ENCODE results near the gene FUT9.

Gene FUT9

DNA sequence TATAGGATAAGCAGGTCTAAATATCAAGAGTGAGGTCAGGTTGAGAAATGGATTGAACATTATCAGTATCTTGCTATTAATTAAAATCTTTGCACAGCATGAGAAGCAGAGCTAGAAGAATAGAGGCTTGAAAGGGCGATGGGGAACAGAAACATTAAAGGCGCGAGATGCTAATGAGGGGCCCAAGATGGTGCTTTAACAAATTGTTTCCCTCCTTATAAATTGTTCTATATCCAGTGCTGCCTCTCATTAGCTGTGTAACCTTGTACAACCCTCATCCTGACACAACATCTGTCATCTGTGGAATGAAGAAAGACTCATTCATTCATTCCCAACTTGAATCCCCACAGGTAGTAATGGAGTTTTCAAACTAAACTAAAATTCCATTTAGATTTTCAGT, 57.8 kb downstream of the FUT9 start:
- DNase-seq (ENCODE audit: low read depth) = no peak

DNA sequence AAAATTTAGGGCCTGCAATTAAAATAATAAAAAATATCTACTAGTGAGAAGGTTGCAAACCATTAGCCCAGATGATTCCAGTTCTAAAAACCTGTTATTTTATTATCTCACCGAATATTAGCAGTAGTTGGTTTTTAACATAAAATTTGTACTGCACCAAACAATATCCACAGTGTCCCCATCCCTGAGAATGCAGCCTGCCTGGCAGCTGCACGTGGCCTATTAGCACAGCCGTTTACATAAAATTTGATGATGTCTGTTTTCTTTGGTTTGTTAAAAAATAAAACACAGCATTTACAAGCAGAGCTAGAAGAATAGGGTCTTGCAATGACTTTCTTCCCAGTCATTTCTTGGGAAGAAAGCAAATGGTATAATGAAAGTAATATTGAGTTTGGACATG, 58.2 kb downstream of the FUT9 start:
- no peak for DNase-seq (ENCODE audit: low read depth)

DNA sequence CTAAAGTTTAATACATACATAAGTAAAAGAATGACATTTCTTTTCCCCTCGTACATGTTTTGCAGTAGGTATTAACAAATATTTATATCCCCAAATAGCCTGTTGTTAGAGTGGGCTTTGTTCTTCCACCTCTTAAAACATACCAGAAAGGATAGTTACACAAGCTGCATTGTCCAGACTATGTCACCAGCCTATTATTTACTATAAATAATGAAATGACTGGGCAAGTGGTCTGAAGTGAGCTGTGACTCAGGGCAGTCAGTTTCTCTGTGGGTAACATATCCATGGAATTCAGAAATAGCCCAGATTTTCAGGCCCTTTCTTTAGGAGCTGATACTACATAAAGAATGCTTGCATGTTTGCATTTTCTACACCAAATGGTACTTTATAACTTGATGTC, 60.1 kb downstream of the FUT9 start:
- no peak for DNase-seq (ENCODE audit: low read depth)

DNA sequence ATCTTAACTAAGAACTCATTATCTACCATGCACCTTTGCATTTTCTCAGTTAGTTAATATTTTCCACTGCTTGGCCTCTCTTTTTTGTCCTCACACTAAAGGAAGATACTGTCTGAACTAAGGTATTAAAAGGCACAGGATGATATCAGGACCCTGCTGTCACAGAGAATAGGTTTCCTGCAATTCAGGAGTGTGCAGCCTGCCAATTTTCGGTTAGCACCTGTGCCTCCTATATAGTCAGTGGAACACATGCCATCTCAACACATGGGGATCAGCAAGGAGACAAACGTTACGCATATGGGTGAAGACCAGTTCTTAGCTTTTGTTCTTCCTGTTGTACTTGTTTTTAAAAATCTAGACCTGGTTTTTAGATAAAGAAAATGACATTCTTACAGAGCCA, 71.0 kb downstream of the FUT9 start:
- DNase-seq (ENCODE audit: low read depth) = no peak

- no peak for DNase-seq (ENCODE audit: low read depth)
Observed at GRCh38 chr6:96089173-96089572, 73.4 kb downstream of the FUT9 start.

DNA sequence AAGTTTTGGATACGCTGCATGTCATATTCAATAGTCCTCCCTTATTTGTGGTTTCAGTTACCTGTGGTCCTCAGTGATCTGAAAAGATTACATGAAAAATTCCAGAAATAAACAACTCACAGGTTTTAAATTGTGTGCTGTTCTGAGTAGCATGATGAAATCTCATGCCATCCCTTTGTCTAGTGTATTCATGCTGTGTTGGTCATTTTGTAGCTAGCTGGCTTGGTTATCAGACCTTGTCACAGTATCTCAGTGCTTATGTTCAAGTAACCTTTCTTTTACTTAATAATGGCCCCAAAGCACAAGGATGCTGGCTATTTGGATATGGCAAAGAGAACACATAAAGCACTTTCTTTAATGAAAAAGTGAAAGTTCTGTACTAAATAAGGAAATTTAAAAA, 78.3 kb downstream of the FUT9 start:
- no peak for DNase-seq (ENCODE audit: low read depth)

DNA sequence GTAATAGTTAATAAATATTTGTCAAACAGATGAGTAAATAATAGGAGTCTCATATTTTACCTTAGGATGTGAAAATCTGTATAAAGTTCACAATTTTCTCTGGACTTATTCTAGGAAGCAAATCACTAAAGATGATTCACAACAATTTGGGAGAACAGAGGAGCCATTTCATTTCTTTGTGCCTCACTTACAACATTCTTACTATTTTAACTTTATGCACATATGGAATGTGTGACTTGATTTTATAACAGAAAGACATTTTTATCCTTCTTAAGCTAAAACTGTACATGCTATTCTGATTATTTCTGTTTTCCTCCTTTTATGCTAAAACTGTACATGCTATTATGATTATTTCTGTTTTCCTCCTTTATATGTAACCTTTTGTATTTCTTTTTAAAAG, 83.3 kb downstream of the FUT9 start:
- DNase-seq (ENCODE audit: low read depth) = no peak

- DNase-seq (ENCODE audit: low read depth) = no peak
Observed at GRCh38 chr6:96101564-96101963, 85.8 kb downstream of the FUT9 start.

DNA sequence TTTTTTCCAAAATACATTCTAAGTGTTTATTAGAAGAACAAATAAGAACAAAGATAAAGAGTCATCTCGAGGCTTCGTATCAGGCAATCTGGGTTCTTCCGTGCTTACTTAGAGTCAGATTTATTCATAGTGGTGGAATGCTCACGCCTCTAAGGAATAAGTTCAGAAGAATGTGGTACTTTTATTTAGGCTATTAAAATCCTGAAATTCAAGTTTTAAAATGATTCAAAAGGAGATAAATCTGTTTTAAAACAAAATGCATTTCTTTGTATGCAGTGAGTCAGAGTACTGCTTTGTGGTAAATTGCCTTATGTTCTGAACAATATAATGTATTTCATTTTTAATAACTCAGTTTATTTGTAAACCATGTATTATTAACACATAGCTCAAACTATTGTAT, 89.1 kb downstream of the FUT9 start:
- DNase-seq (ENCODE audit: low read depth) = no peak

- no peak for DNase-seq (ENCODE audit: low read depth)
Observed at GRCh38 chr6:96110878-96111277, 95.1 kb downstream of the FUT9 start.

DNA sequence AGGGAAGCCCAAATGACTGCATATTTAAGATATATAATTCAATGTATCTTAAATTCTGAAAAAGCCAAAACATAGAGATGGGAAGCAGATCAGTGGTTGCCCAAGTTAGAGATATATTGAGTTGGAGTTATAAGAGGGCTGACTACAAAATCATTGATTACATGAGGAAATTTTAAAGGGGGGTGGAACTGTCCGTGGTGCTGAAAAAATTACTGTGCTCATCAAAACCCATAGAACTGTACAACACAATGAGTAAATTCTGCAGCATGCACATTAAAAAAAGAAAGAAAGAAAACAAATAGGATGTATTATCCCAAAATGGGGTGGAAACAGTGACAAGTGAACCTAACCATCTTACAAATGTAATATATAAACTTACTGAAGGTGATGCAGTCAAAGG, 100.9 kb downstream of the FUT9 start:
- no peak for DNase-seq (ENCODE audit: low read depth)

GRCh38 chr6:96124778-96125177, 109.0 kb downstream of the FUT9 start:
- no peak for DNase-seq (ENCODE audit: low read depth)

DNA sequence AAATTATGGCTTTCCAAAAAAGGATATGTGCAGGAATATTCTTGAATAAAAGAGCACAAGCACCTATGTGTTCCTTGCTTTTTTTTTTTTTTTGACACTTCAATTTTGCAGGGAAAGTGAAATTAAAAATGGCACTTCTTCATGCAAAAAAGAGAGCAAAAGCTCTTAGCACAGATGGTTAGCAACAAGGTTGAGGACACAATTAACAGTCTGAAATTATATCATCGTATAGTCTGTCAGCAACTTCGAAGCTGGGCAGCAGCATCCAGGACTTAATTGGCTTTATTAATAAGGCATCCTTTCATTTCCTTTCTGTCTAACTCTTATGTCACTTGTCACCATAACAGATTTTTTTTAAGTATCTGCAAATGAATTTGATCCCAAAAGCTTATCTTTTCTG, 122.6 kb downstream of the FUT9 start:
- DNase-seq (ENCODE audit: low read depth) = no peak

GRCh38 chr6:96142142-96142541, 126.4 kb downstream of the FUT9 start:
- no peak for DNase-seq (ENCODE audit: low read depth)

DNA sequence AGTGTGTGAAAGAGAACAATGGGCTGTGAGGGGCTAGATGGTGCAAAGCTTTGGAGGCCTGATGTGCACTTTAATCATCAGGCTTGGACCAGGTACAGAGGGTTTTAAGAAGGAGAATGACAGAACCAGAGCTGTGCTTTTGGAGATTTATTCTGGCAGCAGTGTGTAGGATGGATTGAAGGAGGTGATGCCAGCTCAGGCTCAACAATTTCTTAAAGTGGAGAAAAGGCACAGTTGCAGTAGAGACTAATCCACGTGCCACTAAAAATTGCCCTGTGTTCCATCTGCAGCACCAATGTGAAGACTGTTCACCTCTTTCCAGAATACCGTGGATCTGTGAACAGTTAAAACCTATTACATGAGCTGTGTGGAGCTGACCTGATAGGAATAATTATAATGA, 134.7 kb downstream of the FUT9 start:
- no peak for DNase-seq (ENCODE audit: low read depth)

GRCh38 chr6:96151707-96152106, 135.9 kb downstream of the FUT9 start:
- no peak for DNase-seq (ENCODE audit: low read depth)

DNA sequence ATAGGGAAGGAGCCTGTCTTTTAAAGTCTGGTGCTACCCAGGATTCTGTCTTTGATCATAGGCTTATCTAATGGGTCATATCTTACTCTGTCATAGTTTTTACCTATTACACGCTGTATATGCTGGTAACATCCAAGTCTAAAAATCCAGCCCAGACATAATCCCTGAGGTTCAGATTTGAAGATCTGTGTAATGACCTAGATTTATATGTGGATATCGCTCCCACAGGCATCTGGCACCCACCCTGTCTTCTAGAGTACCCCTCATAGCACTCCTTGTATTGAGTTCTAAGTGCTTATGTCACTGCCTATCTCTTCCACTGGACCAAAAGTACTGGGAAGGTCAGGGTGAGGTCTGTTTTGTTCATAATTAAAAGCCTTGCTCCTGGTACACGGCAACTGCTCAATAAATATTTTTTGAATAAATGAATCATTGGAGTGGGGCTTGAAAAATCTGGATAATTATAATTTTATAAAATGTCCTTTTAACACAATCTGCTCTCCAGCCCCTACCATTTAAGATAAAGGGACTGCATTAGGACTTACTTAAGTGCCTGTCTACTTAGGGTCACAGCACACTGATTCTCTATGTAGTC, 136.4 kb downstream of the FUT9 start:
- DNase-seq (ENCODE audit: low read depth) = no peak

GRCh38 chr6:96153775-96154174, 138.0 kb downstream of the FUT9 start:
- no peak for DNase-seq (ENCODE audit: low read depth)

DNA sequence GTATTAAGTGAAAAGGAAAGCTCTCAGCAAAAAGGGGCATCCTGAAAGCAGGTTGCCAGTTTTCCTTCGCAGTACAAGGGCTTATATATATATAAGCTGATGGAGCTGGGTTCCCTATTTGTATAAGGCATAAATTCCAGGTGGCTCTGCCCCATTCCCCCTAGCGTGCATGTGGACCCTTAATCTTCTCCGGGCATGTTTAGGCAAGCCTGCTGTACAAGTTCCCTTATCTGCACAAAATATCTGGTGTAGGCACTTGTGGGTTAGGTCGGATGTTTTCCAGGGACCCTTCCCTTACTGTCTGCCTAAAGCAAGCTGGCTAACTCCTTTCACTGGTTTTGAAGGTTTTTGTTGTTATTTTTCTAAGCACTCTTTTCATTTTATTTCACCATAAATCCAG, 140.7 kb downstream of the FUT9 start:
- no peak for DNase-seq (ENCODE audit: low read depth)

DNA sequence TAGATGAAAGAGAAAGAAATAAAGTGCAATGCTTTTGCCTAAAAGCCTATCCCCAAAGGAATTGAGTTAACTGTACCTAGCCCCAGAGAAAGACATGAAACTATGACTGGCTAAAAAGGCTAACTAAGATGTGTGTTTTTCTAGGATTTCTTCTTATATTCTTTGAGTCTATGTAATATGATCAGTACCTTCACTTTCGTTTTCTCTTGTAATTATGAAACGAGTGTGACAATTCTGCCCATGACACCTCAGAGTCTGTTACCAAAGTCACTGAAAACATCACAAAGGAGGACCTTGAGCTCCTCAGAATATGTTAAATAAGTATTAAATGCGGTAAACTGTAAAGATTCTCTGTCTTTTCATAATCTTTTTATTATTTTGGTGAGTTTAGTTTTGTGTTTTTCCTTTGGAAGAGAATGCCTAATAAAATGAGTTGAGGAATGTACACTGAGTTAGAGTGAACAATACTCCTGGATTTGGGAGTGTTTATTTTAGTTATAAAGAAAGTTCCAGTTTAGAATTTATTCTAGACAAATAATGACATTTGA, 141.3 kb downstream of the FUT9 start:
- no peak for DNase-seq (ENCODE audit: low read depth)

DNA sequence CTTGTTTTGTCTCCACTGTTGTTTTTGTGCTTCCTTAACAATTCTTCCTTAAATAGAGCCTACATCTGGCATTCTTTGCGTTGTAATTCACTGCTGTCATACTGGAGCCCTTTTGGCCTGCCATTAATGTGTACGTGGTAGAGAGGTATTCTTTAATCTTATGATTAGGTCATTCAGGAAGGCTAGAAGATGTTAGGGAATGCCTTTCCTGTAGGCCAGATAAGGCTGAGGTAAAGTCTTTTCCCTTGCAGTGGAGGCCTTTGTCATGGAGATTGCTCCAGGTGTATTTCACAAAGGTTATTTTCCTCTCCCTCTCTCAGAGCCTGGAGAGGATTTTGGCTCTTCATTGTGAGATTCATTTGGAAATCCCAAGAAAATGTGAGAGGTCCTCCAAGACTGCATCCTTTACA, 146.9 kb downstream of the FUT9 start:
- DNase-seq (ENCODE audit: low read depth) = no peak

- no peak for DNase-seq (ENCODE audit: low read depth)
Observed at GRCh38 chr6:96164802-96165201, 149.0 kb downstream of the FUT9 start.

- no peak for DNase-seq (ENCODE audit: low read depth)
Observed at GRCh38 chr6:96171112-96171511, 155.3 kb downstream of the FUT9 start.

DNA sequence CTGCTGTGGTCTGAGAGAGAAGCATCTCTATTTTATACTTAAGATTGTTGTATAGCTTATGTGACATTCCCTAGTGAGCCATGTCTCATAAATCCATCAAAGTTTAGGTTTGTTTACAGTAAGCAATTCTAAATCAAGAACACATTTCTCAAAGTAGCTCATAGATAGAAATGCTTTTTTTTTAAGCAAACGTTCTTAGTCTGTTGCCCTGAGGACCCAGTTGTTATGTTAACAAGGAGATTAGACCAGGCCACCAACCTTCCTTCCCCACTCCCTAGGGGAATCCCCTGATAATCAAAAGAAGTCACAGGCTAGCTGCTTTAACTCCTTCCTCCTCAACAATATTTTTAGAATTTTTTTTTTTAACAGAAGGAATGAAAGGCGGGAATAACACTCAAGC, 169.0 kb downstream of the FUT9 start:
- DNase-seq (ENCODE audit: low read depth) = no peak

DNA sequence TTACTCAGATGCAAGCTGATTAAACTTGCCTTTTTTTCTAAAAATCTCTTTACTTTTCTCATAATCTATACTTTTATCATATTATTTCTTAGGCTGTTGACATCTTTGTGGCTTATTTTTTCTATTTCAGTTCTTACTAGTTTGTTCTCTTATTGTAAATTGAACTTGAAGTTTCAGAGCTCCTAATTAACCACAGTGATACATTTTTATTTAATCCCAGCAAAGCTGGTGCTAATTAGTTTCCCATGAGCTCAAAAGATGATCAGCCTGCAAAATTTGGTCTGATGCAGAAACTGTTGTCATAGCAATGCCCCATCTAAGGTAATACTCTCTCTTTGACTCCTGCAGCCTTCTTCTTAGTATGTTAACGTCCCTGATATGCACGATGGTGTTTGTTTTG, 170.3 kb downstream of the FUT9 start:
- no peak for DNase-seq (ENCODE audit: low read depth)
